ENCODE results near the gene USP17L26.
"Not testable (repeated sequence)": the region's sequence is repeated elsewhere in the genome, so short reads cannot be mapped to it uniquely, and the experiment has no call there.

USP17L26 gene

GRCh38 chr4:9334358-9334757 is at the start of gene USP17L26:
TSS of gene USP17L26 (plus strand) at chr4:9334658. CDS start at chr4:9334658, 0 bp downstream.
- not testable (repeated sequence) for DNase-seq

GRCh38 chr4:9324191-9324590 is 10.3 kb upstream of the USP17L26 start:
- DNase-seq, result not testable (repeated sequence)

- DNase-seq, result not testable (repeated sequence)
Observed at GRCh38 chr4:9324865-9325264, 9.6 kb upstream of the USP17L26 start, which contains the start of gene USP17L24. TSS of gene USP17L24 (plus strand) at chr4:9325165. CDS start at chr4:9325165, 0 bp downstream.

- not testable (repeated sequence) for DNase-seq
Observed at GRCh38 chr4:9329611-9330010, 4.8 kb upstream of the USP17L26 start, which contains the start of gene USP17L25. TSS of gene USP17L25 (plus strand) at chr4:9329911. CDS start at chr4:9329911, 0 bp downstream.

- not testable (repeated sequence) for DNase-seq
Observed at GRCh38 chr4:9339103-9339502, 4.6 kb downstream of the USP17L26 start, which contains the start of gene USP17L5. TSS of gene USP17L5 (plus strand) at chr4:9339403. CDS start at chr4:9339403, 0 bp downstream.

GRCh38 chr4:9343848-9344247 is 9.4 kb downstream of the USP17L26 start, which contains the start of gene USP17L27:
TSS of gene USP17L27 (plus strand) at chr4:9344148. CDS start at chr4:9344148, 0 bp downstream.
- not testable (repeated sequence) for DNase-seq

- not testable (repeated sequence) for DNase-seq
Observed at GRCh38 chr4:9348593-9348992, 14.1 kb downstream of the USP17L26 start, which contains the start of gene USP17L28. TSS of gene USP17L28 (plus strand) at chr4:9348893. CDS start at chr4:9348893, 0 bp downstream.

- DNase-seq, result not testable (repeated sequence)
Observed at GRCh38 chr4:9350866-9351265, 16.4 kb downstream of the USP17L26 start.

- DNase-seq, result not testable (repeated sequence)
Observed at GRCh38 chr4:9353338-9353737, 18.9 kb downstream of the USP17L26 start, which contains the start of gene USP17L29. TSS of gene USP17L29 (plus strand) at chr4:9353638. CDS start at chr4:9353638, 0 bp downstream.

GRCh38 chr4:9362829-9363228 is 28.4 kb downstream of the USP17L26 start, which contains the start of gene USP17L30:
TSS of gene USP17L30 (plus strand) at chr4:9363129. CDS start at chr4:9363129, 0 bp downstream.
- DNase-seq, result not testable (repeated sequence)

- DNase-seq, result not testable (repeated sequence)
Observed at GRCh38 chr4:9379881-9380280, 45.4 kb downstream of the USP17L26 start.

- DNase-seq, result peak; percentile 67
Observed at GRCh38 chr4:9381012-9381534, 46.6 kb downstream of the USP17L26 start.

GRCh38 chr4:9384126-9384525 is 49.7 kb downstream of the USP17L26 start:
- DNase-seq, result no peak

All from activated naive CD4-positive, alpha-beta T cell treated with anti-CD3 and anti-CD28 coated beads, Interleukin-2, amount 50 U/mL, for 16 hours (primary cell).